ENCODE results near the gene BLOC1S4. TPM values are rescaled to one million over a fixed set of nuclear protein-coding genes. Genes with fewer than 3 reads are reported as not detected.

BLOC1S4 gene
- total RNA-seq, 6 experiments from 2014 or later, result 12.7 to 19.0 (median 14.2) TPM

DNA sequence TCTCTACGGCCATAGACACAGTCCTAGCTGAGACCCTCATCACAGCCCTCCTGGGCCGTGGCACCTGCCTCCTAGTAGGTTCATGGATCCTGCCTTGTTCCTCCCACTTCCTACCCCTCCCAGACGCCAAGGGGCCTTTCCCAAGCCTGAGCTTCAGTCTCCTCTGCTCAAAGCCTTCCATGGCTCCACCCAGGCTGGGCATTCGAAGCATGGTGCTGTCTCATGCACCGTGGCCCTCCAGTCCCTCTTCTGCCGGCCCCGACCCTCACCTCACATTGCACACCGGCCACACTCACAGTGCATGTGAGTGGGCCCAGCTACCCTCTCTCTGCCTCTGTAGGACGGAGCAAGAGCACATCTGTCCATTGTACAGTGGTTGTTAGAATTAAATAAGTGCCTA is 44.9 kb downstream of the BLOC1S4 start:
- no peak for DNase-seq
- H3K27ac Mint-ChIP-seq, result no peak overlapping the region

DNA sequence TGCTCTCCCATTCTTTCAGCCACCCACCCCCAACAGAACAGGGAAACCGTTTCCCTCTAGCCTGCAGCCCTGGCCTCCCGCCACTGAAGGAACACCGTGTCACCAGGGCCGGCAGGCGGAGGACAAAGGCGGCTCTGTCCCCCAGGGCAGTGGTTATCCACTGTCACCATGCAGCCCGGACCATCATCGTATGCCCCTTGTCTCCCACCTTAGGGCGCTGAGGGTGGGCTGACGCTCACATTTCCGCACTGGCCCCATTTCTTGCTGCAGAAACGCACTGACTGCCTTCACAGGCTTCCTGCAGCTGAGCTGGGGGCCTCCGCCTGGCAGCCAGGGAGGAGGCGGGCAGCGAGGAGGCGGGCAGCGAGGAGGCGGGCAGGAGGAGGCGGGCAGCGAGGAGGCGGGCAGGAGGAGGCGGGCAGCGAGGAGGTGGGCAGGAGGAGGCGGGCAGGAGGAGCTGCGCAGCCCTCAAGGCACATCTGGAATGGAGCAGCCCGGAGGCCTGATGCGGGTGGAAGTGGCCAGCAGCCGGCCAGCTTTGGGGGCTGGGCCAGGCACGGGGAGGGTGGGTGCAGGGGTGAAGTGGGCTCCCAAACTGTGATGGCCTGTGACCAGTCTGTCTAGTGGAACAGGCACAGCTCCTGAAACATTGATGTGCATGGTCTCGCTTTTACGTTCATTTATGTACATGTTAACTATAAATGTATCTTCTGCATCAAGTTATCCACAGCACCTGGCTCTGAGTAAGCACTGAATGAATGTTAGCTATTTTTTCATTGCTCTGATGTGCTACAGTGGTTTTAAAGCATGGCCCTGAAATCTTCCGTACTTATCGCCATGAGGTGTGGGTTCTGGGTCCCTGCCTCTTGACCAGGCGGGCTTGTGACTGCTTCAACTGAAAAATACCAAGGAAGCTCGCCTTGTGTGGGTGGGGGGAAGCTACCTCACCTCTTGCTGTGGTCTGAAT is 46.0 kb downstream of the BLOC1S4 start:
- DNase-seq, result no peak
- TF ChIP-seq, protein P1, sequence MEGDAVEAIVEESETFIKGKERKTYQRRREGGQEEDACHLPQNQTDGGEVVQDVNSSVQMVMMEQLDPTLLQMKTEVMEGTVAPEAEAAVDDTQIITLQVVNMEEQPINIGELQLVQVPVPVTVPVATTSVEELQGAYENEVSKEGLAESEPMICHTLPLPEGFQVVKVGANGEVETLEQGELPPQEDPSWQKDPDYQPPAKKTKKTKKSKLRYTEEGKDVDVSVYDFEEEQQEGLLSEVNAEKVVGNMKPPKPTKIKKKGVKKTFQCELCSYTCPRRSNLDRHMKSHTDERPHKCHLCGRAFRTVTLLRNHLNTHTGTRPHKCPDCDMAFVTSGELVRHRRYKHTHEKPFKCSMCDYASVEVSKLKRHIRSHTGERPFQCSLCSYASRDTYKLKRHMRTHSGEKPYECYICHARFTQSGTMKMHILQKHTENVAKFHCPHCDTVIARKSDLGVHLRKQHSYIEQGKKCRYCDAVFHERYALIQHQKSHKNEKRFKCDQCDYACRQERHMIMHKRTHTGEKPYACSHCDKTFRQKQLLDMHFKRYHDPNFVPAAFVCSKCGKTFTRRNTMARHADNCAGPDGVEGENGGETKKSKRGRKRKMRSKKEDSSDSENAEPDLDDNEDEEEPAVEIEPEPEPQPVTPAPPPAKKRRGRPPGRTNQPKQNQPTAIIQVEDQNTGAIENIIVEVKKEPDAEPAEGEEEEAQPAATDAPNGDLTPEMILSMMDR (IDR thresholded peaks at IDR 0.05), result no peak
- no peaks in the 10 kb centered on the region for H3K9me3 Mint-ChIP-seq
- H3K4me3 Mint-ChIP-seq, result no peak overlapping the region
- H3K27ac Mint-ChIP-seq, result no peak overlapping the region
- H3K36me3 Mint-ChIP-seq (ENCODE audit: low read depth), result no peaks in the 10 kb centered on the region
- H3K27me3 Mint-ChIP-seq (ENCODE audit: insufficient read depth), result peaks cover 31% of the 10 kb centered on the region
- peaks cover 5% of the 10 kb centered on the region for H3K4me1 Mint-ChIP-seq (ENCODE audit: low read depth)

More for the DNA sequence above, 44.9 kb downstream of the BLOC1S4 start:
- Mint-ChIP-seq H3K27me3 (ENCODE audit: insufficient read depth) (peaks cover 21% of the 10 kb centered on the region), H3K36me3 (ENCODE audit: low read depth) (no peaks in the 10 kb centered on the region), H3K9me3 (no peaks in the 10 kb centered on the region), H3K4me3 (no peak overlapping the region), H3K4me1 (ENCODE audit: low read depth) (peaks cover 5% of the 10 kb centered on the region)
- TF ChIP-seq, protein P1 (IDR thresholded peaks at IDR 0.05), result no peak

DNA sequence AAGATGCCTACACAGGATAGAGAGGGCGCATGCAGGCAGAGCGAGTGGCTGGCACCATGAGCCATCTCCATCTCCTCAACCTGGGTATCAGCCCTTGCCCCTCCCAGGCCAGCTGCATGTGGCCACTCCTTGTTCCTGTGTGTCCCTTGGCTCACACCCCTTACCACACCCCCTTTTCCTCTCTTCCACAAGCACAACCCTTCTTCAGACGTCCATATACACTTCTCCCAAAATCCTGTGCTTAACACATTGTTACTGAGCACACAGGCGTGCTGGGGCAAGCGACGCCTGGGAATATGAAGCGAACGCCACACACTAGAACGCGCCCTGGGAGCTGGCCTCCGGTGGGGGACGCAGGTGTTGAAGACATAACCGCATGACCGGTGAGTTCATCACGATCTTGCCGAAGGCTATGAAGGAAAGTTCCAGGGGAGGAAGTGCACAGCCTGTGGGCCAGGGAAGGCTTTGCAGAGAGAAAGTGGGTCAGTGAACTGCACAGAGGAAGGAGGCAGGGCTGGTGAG is 47.4 kb downstream of the BLOC1S4 start:
- peaks cover 8% of the 10 kb centered on the region for H3K4me1 Mint-ChIP-seq (ENCODE audit: low read depth)
- no peak overlapping the region for H3K27ac Mint-ChIP-seq
- H3K9me3 Mint-ChIP-seq, result no peaks in the 10 kb centered on the region

GRCh38 chr4:6764976-6765620 is 49.1 kb downstream of the BLOC1S4 start:
- Mint-ChIP-seq H3K9me3 (no peaks in the 10 kb centered on the region), H3K27me3 (ENCODE audit: insufficient read depth) (peaks cover 33% of the 10 kb centered on the region), H3K4me3 (no peak overlapping the region), H3K27ac (no peak overlapping the region), H3K4me1 (ENCODE audit: low read depth) (peaks cover 13% of the 10 kb centered on the region), H3K36me3 (ENCODE audit: low read depth) (no peaks in the 10 kb centered on the region)
- TF ChIP-seq, protein P1 (IDR thresholded peaks at IDR 0.05), result no peak
- DNase-seq, result no peak

More for the DNA sequence above, 47.4 kb downstream of the BLOC1S4 start:
- H3K27me3 Mint-ChIP-seq (ENCODE audit: insufficient read depth), result peaks cover 31% of the 10 kb centered on the region
- DNase-seq, result no peak
- no peak overlapping the region for H3K4me3 Mint-ChIP-seq
- no peaks in the 10 kb centered on the region for H3K36me3 Mint-ChIP-seq (ENCODE audit: low read depth)
- TF ChIP-seq, protein P1 (IDR thresholded peaks at IDR 0.05), result no peak; the same call in 1 of the 2 replicates

DNA sequence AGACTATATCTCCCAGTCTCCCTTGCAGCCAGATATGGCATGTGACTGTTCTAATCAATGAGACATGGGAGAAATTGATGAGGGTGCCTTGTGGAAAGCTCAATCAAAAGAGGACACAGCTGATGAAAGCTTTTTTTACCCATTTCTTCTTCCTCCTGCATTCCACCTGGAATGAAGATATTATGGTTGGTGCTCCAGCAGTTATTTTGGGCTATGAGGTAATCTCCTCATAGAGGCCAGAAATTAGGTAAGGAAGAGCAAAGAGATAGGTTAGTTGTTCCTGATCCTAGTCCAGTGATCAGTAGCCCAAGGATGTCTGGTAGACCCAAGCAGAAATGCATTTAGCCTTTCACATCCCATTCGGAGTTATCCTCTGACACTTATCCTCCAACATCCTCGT is 49.7 kb downstream of the BLOC1S4 start:
- H3K36me3 Mint-ChIP-seq (ENCODE audit: low read depth), result no peaks in the 10 kb centered on the region
- TF ChIP-seq, protein P1 (IDR thresholded peaks at IDR 0.05), result no peak
- H3K4me1 Mint-ChIP-seq (ENCODE audit: low read depth), result peaks cover 13% of the 10 kb centered on the region
- no peak for DNase-seq
- H3K9me3 Mint-ChIP-seq, result no peaks in the 10 kb centered on the region
- peaks cover 35% of the 10 kb centered on the region for H3K27me3 Mint-ChIP-seq (ENCODE audit: insufficient read depth)
- no peak overlapping the region for H3K4me3 Mint-ChIP-seq
- H3K27ac Mint-ChIP-seq, result no peak overlapping the region

Other genes starting within 250 kb of the BLOC1S4 start
- gene PPP2R2C, start 243.6 kb upstream of the BLOC1S4 start, total RNA-seq (2021; fragmentation: NEBNext Ultra II Directional; extraction: Animal tissue kit (Norgen Biotek cat#: 25700)), result under 1 TPM in 4 of 6 experiments, not detected in 2; 0.14 to 0.25 (median 0.23) TPM
- 10 to 100 TPM; 35.8 to 44.5 (median 40.5) TPM for gene MAN2B2, start 141.0 kb upstream of the BLOC1S4 start, total RNA-seq (2021; fragmentation: NEBNext Ultra II Directional; extraction: Animal tissue kit (Norgen Biotek cat#: 25700))
- gene MRFAP1, start 75.5 kb upstream of the BLOC1S4 start, total RNA-seq (2021; fragmentation: NEBNext Ultra II Directional; extraction: Animal tissue kit (Norgen Biotek cat#: 25700)), result 100 to 1,000 TPM; 332 to 418 (median 364) TPM
- not detected for gene S100P, start 22.3 kb upstream of the BLOC1S4 start, total RNA-seq (2021; fragmentation: NEBNext Ultra II Directional; extraction: Animal tissue kit (Norgen Biotek cat#: 25700))
- 10 to 100 TPM; 35.5 to 41.0 (median 40.1) TPM for gene MRFAP1L1, start 6.3 kb upstream of the BLOC1S4 start, total RNA-seq (2021; fragmentation: NEBNext Ultra II Directional; extraction: Animal tissue kit (Norgen Biotek cat#: 25700))
- 10 to 100 TPM; 15.2 to 21.2 (median 19.0) TPM for gene KIAA0232, start 66.6 kb downstream of the BLOC1S4 start, total RNA-seq (2021; fragmentation: NEBNext Ultra II Directional; extraction: Animal tissue kit (Norgen Biotek cat#: 25700))
- gene TBC1D14, start 193.7 kb downstream of the BLOC1S4 start, total RNA-seq (2021; fragmentation: NEBNext Ultra II Directional; extraction: Animal tissue kit (Norgen Biotek cat#: 25700)), result 10 to 100 TPM; 23.3 to 32.5 (median 27.9) TPM

All from HFFc6 (cell line).